Hematopoietic multipotent progenitor cell treated with erythropoietin and hydrocortisone succinate and interleukin-3 and kit ligand, for 15 days (in vitro differentiated cells): ENCODE results near the gene SH3GL1.

Experiments
- DNase-seq: peaks from one replicate; pipeline ENCODE4 v3.0.0-alpha.2; 2015; ENCODE audit warnings: low spot score

Gene SH3GL1

DNA sequence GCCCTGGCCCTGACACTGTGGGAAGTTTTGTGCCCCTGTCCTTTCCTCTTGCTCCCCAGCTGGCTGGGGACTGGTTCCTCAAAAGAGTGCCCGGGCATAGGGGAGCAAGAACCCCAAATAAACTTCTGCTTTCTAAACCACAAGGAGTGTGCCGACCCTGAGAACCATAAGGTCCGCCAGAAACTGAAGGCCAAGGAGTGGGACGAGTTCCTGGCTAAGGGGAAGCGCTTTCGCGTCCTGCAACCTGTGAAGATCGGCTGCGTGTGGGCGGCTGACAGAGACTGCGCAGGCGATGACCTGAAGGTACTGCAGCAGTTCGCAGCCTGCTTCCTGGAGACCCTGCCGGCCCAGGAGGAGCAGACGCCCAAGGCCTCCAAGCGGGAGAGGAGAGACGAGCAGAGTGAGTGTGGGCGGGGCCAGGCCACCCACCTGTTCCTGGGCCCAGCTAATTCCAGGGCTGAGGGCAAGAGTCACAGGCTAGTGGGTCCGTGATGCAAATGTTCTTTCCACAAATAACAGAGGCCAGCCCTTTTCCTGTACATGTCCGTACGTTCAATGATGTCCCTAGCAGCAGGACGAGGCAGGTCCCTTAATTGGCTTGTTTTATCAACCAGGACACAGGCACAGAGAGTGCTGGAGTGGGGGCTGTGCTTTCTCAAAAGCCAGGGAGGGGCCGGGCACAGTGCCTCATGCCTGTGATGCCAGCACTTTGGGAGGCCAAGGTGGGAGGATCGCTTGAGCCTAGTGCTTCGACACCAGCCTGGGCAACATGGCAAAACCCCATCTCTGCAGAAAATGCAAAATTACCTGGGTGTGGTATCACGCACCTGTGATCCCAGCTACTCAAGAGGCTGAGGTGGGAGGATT, 31.7 kb upstream of the SH3GL1 start:
- DNase-seq = no peak

DNA sequence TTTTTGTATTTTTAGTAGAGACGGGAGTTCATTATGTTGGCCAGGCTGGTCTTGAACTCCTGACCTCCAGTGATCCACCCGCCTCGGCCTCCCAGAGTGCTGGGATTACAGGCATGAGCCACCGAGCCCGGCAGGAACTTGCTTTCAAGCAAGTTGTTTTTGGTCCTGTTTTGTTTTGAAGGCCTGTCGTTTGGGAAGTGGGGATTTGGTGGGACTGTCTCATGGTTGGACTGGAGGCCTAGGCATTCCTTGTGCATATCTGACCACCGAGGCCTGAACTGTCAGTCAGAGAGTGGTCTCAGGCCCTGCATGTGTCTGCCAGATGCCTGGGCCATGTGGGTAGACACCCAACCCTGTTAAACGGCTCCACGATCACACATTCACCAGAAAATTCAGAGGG, 30.9 kb upstream of the SH3GL1 start:
- DNase-seq = no peak

DNA sequence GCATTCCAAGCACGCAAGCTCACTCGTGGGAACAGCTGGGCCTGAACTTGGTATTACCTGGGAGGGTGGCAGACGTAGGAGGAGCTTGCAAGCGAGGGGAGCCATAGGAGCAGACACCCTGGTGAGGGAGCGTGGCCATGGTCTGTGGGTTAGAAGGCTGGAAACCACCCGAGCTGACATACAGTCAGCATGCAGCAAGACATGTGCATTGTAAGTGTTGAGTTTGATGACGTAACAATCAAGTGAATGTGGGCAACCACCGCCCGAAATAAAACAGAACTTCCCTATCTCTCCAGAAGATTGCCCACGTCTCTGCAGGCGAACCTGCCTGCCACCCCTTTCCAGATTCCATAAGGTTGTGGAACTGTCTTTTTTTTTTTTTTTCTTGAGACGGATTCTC, 30.4 kb upstream of the SH3GL1 start:
- DNase-seq = no peak

DNA sequence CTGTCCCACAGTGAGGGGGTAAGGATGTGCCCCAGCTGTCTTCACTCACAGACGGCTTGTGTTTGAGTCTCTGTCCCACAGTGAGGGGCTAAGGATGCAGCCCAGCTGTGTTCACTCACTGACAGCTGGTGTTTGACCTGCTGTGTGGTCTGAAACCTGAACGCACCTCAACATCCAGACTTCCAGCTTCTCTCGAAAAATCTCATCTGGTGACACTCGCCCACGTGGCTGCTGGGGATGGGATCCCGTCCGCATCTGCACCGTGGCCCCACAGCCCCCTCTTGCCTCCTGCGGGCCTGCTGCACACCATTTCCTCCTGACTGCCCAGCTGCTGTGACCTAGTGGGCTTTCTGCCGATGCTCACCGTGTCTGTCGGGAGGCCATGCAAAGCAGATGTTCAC, 29.4 kb upstream of the SH3GL1 start:
- DNase-seq = no peak

DNA sequence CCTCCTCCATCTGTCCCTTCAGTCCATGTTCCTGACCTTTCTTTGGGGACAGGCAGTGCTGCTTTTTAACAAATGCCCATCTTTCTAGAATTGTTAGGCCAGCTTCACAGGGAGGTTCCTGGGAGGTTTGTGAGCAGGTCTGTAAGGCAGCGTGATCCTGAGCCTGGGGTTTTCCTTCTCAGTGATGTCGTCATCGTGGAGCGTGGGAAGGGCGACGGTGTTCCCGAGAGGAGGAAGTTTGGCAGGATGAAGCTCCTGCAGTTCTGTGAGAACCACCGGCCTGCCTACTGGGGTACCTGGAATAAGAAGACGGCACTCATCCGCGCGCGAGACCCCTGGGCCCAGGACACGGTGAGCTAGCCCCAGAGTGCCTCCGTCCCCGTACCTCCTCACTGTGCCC, 28.9 kb upstream of the SH3GL1 start:
- DNase-seq = no peak

DNA sequence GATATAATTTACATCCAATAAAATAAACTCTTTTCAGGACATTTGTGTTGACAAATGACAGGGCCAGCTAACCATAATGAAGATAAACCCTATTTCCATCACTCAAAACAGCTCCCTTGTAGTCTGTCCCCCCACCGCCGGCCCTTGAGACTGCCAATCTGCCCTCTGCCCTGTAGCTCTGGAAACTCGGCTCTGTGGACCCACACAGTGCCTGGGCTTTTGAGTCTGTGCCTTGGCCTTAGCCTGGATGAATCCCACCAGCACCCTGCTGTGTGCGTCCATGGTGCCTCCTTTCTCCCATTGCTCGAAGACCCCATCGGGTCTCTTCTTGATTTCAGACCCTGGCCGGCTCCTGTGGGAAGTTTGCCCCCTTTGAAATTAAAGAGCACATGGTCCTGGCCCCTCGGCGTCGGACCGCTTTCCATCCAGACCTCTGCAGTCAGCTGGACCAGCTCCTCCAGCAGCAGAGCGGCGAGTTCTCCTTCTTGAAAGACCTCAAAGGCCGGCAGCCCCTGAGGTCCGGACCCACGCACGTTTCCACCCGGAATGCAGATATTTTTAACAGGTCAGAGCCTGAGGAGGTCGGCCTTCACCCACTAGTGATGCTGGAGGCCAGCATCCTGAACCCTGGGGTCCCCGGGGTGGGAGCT, 28.1 kb upstream of the SH3GL1 start:
- no peak for DNase-seq

DNA sequence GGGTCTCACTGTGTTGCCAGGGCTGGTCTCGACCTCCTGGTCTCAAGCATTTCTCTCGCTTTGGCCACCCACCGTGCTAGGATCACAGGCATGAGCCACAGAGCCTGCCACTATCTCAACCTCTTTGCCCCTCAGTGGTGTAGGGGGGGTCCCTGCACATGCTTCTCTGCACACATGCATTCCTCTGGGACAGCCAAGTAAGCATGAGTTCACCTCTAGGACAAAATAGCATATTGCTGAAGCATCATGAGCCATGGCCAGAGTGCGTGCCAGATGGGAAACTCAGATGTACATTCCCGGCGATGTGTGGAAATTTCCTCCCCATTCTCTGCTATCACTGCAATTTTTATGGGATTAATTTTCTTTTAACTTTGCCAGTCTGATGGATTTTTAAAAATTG, 25.2 kb upstream of the SH3GL1 start:
- no peak for DNase-seq

DNA sequence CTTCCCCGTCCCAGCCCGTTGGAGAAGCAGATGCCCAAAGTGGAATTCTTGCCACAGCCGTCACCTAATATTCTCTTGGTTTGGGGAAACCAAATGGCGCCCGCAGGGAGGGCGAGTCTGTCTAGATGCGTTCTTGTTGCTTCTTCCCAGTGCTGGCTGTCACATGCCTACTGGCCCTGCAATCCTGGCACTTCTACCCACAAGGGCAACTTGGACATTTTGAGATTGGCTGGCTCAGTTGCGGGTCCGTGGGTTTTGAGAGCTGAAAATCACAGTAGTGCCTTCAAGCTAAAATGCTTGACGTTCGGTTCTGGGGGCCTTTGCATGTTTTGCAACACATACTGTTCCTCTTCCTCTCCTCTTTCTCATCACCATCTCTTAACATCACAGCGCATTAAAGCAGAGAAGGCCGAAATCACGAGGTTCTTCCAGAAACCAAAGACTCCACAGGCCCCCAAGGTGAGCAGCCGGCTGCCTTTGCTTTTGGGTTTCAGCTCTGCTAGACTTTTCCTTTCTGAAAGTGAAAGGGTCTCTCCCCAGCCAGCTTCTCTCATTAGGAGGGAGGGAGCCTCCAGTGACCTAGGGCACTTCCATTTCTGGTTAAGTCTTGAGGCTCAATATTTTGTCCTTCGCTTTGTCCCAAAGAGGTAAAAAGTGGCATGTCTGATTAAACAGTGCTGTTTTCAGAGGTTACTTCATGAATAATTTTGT, 23.2 kb upstream of the SH3GL1 start:
- no peak for DNase-seq

DNA sequence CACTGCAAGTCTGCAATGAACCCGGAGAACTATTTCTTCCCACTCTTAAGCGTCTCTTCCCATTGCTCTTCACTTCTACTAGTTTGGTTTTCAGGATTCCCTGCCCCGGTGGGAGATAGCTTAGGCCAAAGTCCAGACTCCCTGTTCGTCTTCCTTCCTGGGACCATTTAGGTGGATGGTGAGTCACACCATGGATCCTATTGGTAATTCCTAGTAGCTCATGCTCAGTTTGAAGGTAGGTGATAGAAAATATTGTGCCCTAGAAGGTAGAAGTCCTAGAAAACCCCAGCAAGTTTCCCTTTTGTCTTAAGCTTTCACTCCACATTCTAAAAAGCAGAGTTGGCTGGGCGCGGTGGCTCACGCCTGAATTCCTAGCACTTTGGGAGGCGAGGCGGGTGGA, 15.9 kb upstream of the SH3GL1 start:
- DNase-seq = no peak

DNA sequence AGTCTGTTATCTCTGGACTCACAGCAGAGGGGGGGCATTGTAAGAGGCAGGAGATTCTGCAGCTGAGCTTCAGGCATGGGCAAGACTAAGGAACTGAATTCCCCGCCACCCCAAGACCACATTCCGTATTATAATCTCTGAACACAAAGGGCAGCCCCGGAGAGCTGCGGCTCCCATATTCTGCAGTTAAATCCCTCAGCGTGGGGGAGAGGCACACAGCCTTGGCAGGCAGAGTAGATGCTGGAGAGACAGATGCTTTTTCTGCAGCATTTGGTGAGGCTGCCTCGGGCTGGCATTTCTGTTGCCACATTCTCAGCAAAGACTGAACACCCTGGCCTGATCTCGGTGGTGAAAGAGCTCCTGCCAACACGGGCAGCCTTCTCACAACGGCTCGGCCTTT, 15.0 kb upstream of the SH3GL1 start:
- no peak for DNase-seq

DNA sequence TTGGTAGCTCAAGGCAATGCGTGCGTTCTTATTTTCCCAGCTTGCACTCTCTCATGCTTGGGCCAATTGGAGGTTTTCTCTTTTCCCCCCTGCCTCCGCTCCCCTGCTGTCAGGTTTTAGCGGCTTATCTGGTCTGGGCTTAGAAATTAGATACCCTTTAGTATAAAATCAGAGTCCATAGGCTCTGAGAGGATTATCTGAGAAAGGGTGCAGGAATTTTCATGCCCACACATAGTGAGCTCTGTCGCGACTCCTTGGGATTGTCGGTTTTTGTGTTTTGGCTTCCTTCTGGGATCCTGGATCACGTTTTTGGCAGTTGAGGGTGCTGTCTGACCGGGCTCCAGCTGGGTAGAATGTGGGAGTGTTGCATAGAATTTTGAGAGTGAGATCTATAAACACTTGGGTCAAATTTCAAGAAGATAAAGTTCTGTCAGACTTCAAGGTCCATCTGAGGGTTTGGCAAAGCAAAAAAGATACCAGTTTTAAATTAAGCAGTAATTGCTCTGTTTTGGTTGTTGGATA, 14.5 kb upstream of the SH3GL1 start:
- DNase-seq = no peak

DNA sequence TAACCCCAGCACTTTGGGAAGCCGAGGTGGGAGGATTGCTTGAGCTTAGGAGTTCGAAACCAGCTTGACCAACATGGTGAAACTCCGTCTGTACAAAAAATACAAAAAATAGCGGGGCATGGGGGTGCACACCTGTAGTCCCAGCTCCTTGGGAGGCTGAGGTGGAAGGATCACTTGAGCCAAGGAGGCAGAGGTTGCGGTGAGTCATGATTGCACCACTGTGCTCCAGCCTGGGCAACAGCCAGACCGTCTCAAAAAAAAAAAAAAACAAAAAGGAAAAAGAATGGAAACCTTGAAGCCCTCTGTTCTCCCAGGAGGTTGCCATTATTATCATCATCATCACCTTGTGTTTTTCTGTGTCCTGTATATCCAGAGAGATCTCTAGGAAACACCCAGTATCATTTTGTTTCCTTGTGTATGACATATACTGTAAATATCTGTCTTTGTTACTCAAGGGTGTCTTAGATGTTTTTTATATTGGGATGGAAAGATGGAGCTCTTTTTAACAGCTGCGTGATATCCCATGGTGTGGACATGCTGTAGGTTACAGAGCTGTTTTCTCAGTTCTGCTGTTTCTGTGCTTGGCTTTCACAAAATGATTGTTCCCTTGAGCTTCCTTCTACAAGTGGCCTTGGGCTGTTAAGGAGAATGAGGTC, 13.9 kb upstream of the SH3GL1 start:
- DNase-seq = no peak

DNA sequence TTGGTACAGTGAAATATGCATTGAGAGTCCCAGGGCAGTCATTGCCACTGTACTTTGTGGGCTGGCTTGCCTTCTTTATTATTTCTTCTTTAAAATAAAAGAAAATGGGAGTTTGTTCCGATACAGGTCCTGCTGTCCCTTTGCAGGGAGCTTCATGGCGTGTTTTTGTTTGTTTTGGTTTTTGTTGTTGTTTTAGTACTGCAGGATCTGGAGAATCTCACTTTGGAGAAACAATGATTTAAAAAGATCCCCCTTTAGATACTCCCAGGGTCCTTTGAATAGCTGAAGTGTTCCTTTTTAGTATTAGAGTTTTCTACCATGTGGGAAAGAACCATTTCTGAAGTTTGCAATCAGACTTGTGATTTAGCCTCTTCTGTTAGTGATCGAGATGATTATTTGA, 13.2 kb upstream of the SH3GL1 start:
- no peak for DNase-seq

DNA sequence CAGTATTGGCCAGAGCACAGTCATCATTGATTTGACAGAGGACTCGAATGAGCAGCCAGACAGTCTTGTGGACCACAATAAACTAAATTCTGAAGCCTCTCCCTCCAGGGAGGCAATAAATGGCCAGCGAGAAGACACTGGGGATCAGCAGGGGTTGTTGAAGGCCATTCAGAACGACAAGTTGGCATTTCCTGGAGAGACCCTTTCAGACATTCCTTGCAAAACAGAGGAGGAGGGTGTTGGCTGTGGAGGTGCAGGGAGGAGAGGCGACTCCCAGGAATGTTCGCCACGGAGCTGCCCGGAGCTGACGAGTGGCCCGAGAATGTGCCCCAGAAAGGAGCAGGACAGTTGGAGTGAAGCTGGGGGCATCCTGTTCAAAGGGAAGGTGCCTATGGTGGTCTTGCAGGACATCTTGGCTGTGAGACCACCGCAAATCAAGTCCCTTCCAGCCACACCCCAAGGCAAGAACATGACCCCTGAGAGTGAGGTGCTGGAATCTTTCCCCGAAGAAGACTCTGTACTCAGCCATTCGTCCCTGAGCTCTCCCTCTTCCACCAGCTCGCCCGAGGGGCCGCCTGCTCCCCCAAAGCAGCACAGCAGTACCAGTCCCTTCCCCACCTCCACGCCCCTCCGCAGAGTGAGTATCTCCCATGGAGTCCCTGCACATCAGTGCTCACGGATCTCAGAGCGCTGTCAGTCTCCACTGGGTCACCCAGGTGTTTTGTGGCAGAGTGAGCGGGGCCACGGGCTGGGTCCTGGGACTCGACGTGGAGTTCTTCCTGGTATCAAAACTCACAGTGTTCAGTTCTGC, 9.0 kb upstream of the SH3GL1 start:
- DNase-seq = no peak

DNA sequence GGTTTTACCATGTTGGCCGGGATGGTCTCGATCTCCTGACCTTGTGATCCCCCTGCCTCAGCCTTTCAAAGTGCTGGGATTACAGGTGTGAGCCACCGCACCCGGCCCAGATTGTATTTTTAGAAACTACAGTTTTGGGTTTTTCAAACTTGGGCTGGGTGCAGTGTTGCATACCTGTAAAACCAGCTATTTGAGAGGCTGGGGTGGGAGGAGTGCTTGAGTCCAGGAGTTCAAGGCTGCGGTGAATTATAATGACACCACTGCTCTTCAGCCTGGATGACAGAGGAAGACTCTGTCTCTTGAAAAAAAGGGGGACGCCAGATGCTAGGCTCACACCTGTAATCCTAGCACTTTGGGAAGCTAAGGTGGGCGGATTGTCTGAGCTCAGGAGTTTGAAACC, 6.3 kb upstream of the SH3GL1 start:
- DNase-seq = no peak

DNA sequence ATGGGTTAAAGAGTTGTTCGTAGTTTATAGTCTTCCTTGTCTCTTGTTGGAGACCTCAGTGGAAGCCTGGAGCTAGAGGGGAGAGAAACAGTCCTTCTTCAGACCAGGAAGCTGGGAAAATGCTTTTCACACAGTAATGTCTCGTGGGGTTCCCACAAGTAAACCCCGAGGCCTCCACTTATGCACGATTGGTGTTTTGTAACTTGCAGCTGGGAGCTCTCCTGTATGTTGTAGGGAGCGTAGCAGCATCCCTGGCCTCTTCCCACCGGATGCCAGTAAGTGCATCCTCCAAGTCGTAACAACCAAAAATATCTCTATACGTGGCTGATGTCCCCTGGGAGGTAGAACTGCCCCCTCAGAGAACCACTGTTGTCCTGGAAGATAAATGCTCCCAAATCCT, 5.6 kb upstream of the SH3GL1 start:
- DNase-seq = no peak

DNA sequence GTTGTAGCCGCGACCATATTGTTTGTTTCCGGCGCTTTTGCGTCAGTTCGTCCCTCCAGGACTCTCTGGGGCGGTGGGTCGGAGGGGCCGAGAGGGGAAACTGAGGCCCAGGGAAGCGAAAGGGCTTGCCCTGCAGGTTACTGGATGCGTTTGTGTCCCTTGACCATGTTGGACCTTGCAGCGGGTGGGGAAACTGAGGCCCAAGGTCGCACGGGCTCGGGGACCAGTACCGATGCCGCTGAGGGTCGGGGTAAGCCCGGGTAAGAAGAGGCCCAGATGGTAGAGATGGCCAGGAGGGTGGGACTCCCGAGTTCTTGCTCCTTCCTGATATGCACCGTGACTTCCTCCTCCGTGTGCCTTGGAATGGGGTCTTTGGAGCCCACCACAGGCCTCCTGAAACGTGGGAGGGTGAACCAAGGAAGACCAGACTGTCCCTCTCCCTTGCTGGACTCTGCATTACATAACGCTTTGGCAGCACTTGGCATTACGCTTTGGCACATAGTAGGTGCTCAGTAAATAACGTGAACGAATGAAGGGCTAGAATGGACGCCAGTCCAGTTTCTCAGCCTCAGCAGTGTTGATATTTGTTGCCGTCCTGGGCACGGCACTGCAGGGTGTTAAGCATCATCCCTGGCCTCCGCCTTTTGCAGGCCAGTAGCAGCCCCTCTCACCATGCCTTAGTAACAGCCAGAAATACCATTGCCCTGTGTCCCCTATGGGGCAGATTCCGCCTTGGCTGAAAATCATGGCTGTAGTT, 2.8 kb upstream of the SH3GL1 start:
- no peak for DNase-seq

DNA sequence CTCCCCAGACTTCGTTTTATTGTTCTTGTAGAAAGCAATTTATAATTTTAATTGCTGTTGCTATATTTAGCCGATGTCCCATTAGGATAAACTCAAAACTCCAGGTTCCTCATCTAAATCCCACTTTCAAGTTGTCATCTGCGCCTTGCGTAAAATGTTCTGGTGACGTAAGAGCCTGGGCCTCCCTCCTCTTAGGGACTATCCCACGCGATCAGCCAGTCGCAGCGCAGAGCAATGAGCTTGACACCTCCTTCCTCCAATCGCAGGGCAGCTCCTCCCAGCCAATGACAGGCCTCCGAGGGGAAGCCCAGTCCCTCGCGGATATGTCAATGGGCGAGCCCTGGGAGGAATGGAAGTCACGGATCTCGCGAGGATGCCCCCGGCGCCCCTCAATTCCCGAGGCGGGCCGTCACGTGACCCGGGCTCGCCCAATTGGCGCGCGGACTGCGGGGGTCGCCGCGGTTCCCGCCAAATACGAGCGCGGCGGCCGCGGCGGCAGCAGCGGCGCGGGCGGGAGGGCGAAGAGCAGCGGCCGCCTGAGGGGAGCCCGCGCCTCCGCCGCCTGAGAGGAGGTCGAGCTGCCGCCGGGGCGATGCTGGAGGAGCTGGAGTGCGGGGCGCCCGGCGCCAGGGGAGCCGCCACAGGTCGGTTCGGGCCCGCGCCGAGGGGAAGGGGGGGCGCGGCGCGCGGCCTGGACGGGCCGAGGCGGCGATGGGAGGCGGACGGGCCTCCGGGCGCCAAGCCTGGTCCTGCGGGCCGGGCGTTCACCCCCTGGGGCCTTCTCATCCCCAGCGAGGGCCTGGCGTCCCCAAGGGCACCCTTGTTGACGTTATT, 2.0 kb upstream of the SH3GL1 start, which contains the start of gene CHAF1A:
CHAF1A (plus strand) TSS at position 470 of the 834 bp plus-strand sequence; CDS start at position 593, 123 bp downstream.
- DNase-seq = peak; percentile 100

DNA sequence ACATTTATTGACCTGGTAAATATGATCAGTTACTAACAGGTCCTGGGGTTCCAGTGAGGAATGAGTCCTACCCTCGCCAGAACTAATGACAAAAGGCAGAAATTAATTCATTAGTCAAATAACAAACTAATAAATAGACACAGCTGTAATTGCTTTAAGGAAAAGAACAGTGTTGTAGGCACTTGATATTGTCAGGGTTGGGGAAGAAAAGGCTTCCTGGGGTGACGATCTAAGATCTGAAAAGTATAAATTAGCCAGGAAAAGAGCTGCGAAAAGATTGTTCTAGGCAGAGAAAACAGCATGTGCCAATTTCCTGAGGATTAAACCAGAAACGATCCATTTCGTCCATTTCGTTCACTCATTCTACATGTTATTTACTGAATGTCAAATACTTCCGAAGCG, 1.4 kb upstream of the SH3GL1 start:
- DNase-seq = peak; percentile 35

DNA sequence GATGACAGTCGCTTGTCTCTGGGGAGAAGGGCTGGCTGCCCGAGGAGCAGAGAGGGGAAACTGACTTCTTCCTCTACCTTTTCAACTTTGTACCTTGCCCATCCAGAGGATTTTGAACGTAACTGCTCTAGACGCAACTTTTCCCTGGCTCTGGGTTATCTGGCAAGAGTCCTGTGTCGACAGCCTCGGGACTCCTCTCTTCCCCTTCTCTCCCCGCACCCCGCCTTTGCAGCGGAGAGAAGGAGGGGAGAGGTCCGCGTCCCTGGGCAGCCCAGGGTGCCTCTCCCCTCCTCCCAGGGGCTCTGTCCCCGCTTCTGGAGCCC, 574 bp downstream of the SH3GL1 start:
- DNase-seq = no peak
